ENCODE results near the gene CR1L. TPM values are rescaled to one million over a fixed set of nuclear protein-coding genes. Genes with fewer than 3 reads are reported as not detected.
"Not testable (repeated sequence)": the region's sequence is repeated elsewhere in the genome, so short reads cannot be mapped to it uniquely, and the experiment has no call there.

The CR1L gene
- total and polyA plus RNA-seq, 9 of the 15 experiments (the other 6 are each of a cell fraction or from before 2014, with no cell fraction given), result 10.1 to 74.8 (median 34.3) TPM

DNA sequence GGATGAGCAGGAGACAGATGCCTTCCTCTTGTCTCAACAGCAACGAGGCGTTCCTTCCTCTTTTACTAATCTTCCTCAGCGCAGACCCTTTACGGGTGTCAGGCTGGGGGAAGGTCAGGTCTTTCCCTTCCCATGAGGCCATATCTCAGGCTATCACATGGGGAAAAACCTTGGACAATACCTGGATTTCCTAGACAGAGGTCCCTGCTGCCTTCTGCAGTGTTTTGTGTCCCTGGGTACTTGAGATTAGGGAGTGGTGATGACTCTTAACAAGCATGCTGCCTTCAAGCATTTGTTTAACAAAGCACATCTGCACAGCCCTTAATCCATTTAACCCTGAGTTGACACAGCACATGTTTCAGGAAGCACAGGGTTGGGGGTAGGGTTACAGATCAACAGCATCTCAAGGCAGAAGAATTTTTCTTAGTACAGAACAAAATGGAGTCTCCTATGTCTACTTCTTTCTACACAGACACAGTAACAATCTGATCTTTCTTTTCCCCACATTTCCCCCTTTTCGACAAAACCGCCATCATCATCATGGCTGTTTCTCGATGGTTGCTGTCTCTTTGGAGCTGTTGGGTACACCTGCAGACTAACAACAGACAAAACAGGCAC is 9.3 kb upstream of the CR1L start:
- intact Hi-C loops (cut with micrococcal nuclease), result loop anchor here (1.0 kb wide), 1 partner anchor 37 kb away; no protein-coding TSS in a partner anchor
- peaks cover 4 to 24% of the 10 kb centered on the region in 2 experiments; a peak in 3 of 5 replicates for H3K4me1 ChIP-seq (replicated peaks in 1 of 2; ENCODE audit: control insufficient read depth in 2 of 2, insufficient read depth in 2 of 2, low read length in 2 of 2)
- CTCF ChIA-PET (ENCODE audit: low intra/inter-chr PET ratio); H4K20me1 ChIP-seq (replicated peaks; ENCODE audit: control insufficient read depth, insufficient read depth, low read length); ATAC-seq; H3K4me3 ChIP-seq; H3K9ac ChIP-seq (ENCODE audit: insufficient read depth in 1 of 2, low read depth in 2 of 2, low read length in 2 of 2); H3K79me2 ChIP-seq (ENCODE audit: control insufficient read depth, insufficient read depth, low read length); in situ Hi-C loops (cut with MboI); H3K9me3 ChIP-seq (replicated peaks; ENCODE audit: control insufficient read depth, insufficient read depth, low read depth, low read length); H3K9me1 ChIP-seq (ENCODE audit: control insufficient read depth, insufficient read depth, low read length); POLR2A ChIA-PET; H3K36me3 ChIP-seq (ENCODE audit: control insufficient read depth, insufficient read depth, low read length); BruUV-seq (replicated peaks); H3K27me3 ChIP-seq (ENCODE audit: control insufficient read depth in 2 of 2, insufficient read depth in 2 of 2, low read length in 2 of 2): not testable (repeated sequence)
- 17% methylated on average over 7 of the region's 7 CpGs for WGBS (ENCODE audit: insufficient coverage, low coverage, missing lambda C conversion rate)
- peak overlapping the region; percentile 50; the same call in 2 of the 3 replicates for H3K27ac ChIP-seq (ENCODE audit: extremely low read depth, low read depth, low read length)
- peak overlapping the region; percentile 44 for H3K4me2 ChIP-seq (ENCODE audit: insufficient read depth, low read length)
- peak overlapping the region; percentile 87 for H2AFZ ChIP-seq (ENCODE audit: low read depth, low read length)
- FAIRE-seq, result peak; percentile 42
- peak in 1 of 4 experiments; percentile 88 for DNase-seq (ENCODE audit: extremely low read depth in 1 of 4, low spot score in 3 of 4)
- TF ChIP-seq HDAC1 (IDR thresholded peaks at IDR 0.05) (peak; percentile 40 to 90; a peak in 3 of 4 replicates), ZNF445 (CRISPR knock-in tag; IDR thresholded peaks at IDR 0.05; ENCODE audit: low read depth) (peak; percentile 66; the same call in 1 of the 2 replicates), ZNF583 (CRISPR knock-in tag; IDR thresholded peaks at IDR 0.05) (peak; percentile 92; the same call in 1 of the 2 replicates), TAF7 (tag; IDR thresholded peaks at IDR 0.05) (peak; percentile 52; the same call in 1 of the 2 replicates), ZNF311 (CRISPR knock-in tag; IDR thresholded peaks at IDR 0.05) (peak; percentile 87), PTTG1 (tag; IDR thresholded peaks at IDR 0.05; ENCODE audit: low read depth) (peak; percentile 80), ARNT (IDR thresholded peaks at IDR 0.05) (peak; percentile 37 to 91; a peak in 2 of 4 replicates), RBBP5 (IDR thresholded peaks at IDR 0.05; ENCODE audit: borderline replicate concordance, insufficient read depth, low read length, poor library complexity, severe bottlenecking) (peak; percentile 33)
- TF ChIP-seq, protein P1, sequence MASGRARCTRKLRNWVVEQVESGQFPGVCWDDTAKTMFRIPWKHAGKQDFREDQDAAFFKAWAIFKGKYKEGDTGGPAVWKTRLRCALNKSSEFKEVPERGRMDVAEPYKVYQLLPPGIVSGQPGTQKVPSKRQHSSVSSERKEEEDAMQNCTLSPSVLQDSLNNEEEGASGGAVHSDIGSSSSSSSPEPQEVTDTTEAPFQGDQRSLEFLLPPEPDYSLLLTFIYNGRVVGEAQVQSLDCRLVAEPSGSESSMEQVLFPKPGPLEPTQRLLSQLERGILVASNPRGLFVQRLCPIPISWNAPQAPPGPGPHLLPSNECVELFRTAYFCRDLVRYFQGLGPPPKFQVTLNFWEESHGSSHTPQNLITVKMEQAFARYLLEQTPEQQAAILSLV (tag; IDR thresholded peaks at IDR 0.05), result peak; percentile 89
- TF ChIP-seq, protein P2, sequence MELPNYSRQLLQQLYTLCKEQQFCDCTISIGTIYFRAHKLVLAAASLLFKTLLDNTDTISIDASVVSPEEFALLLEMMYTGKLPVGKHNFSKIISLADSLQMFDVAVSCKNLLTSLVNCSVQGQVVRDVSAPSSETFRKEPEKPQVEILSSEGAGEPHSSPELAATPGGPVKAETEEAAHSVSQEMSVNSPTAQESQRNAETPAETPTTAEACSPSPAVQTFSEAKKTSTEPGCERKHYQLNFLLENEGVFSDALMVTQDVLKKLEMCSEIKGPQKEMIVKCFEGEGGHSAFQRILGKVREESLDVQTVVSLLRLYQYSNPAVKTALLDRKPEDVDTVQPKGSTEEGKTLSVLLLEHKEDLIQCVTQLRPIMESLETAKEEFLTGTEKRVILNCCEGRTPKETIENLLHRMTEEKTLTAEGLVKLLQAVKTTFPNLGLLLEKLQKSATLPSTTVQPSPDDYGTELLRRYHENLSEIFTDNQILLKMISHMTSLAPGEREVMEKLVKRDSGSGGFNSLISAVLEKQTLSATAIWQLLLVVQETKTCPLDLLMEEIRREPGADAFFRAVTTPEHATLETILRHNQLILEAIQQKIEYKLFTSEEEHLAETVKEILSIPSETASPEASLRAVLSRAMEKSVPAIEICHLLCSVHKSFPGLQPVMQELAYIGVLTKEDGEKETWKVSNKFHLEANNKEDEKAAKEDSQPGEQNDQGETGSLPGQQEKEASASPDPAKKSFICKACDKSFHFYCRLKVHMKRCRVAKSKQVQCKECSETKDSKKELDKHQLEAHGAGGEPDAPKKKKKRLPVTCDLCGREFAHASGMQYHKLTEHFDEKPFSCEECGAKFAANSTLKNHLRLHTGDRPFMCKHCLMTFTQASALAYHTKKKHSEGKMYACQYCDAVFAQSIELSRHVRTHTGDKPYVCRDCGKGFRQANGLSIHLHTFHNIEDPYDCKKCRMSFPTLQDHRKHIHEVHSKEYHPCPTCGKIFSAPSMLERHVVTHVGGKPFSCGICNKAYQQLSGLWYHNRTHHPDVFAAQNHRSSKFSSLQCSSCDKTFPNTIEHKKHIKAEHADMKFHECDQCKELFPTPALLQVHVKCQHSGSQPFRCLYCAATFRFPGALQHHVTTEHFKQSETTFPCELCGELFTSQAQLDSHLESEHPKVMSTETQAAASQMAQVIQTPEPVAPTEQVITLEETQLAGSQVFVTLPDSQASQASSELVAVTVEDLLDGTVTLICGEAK (IDR thresholded peaks at IDR 0.05), result peak; percentile 35; the same call in 1 of the 2 replicates
- TF ChIP-seq, protein P2 (CRISPR knock-in tag; IDR thresholded peaks at IDR 0.05), result not testable (repeated sequence)

All from K562 (cell line).